ENCODE data around the gene MPP1. TPM values are rescaled to one million over a fixed set of nuclear protein-coding genes. Genes with fewer than 3 reads are reported as not detected.

The MPP1 gene
- total RNA-seq = 10 to 100 TPM; 20.1 to 27.5 TPM

GRCh38 chrX:154804957-154805695 is at the start of gene MPP1:
Gene MPP1 (minus strand): TSS chrX:154805485. CDS start chrX:154805373, 112 bp downstream.
- H3K4me3 ChIP-seq = peak within 1 kb of the TSS; percentile 48 to 64
- no peaks in the 10 kb centered on the region for H3K27me3 ChIP-seq
- peak; percentile 63 for DNase-seq (ENCODE audit: low spot score)
- TF ChIP-seq CTCF (IDR thresholded peaks at IDR 0.05) = no peak
- H3K4me1 ChIP-seq = peaks cover 0 to 10% of the 10 kb centered on the region in 2 donors
- H3K9me3 ChIP-seq = no peaks in the 10 kb centered on the region
- H3K36me3 ChIP-seq = no peaks in the 10 kb centered on the region
- H3K27ac ChIP-seq = peak within 1 kb of the TSS; percentile 70 to 75

GRCh38 chrX:154850957-154851611 is 45.8 kb upstream of the MPP1 start:
- Histone ChIP-seq H3K27me3 (no peaks in the 10 kb centered on the region), H3K27ac (no peak overlapping the region), H3K4me3 (no peak overlapping the region), H3K36me3 (no peaks in the 10 kb centered on the region), H3K9me3 (peaks cover 0 to 17% of the 10 kb centered on the region in 2 donors), H3K4me1 (no peaks in the 10 kb centered on the region)
- DNase-seq (ENCODE audit: low spot score) = no peak
- TF ChIP-seq CTCF (IDR thresholded peaks at IDR 0.05) = no peak

- H3K27me3 ChIP-seq = no peaks in the 10 kb centered on the region
- peak in 1 of 2 donors; percentile 43 for TF ChIP-seq CTCF (IDR thresholded peaks at IDR 0.05)
- no peak for DNase-seq (ENCODE audit: low spot score)
- H3K9me3 ChIP-seq = no peaks in the 10 kb centered on the region
- H3K36me3 ChIP-seq = no peaks in the 10 kb centered on the region
- no peaks in the 10 kb centered on the region for H3K4me1 ChIP-seq
- H3K4me3 ChIP-seq = no peak overlapping the region
- H3K27ac ChIP-seq = no peak overlapping the region
These were observed 35.6 kb upstream of the MPP1 start for GRCh38 chrX:154840856-154841255.

GRCh38 chrX:154836163-154836562 is 30.9 kb upstream of the MPP1 start:
- no peaks in the 10 kb centered on the region for H3K9me3 ChIP-seq
- no peaks in the 10 kb centered on the region for H3K27me3 ChIP-seq
- TF ChIP-seq CTCF (IDR thresholded peaks at IDR 0.05) = no peak
- H3K36me3 ChIP-seq = no peaks in the 10 kb centered on the region
- H3K4me1 ChIP-seq = no peaks in the 10 kb centered on the region
- no peak for DNase-seq (ENCODE audit: low spot score)
- H3K27ac ChIP-seq = no peak overlapping the region
- no peak overlapping the region for H3K4me3 ChIP-seq

GRCh38 chrX:154834562-154834961 is 29.3 kb upstream of the MPP1 start, which contains the start of gene SMIM9:
Gene SMIM9 (minus strand): TSS chrX:154834662. CDS start chrX:154830856, 3,806 bp downstream.
- H3K4me3 ChIP-seq = no peak within 1 kb of the TSS
- no peak within 1 kb of the TSS for H3K27ac ChIP-seq
- H3K4me1 ChIP-seq = no peaks in the 10 kb centered on the region
- no peaks in the 10 kb centered on the region for H3K9me3 ChIP-seq
- no peak for DNase-seq (ENCODE audit: low spot score)
- no peak for TF ChIP-seq CTCF (IDR thresholded peaks at IDR 0.05)
- no peaks in the 10 kb centered on the region for H3K36me3 ChIP-seq
- H3K27me3 ChIP-seq = no peaks in the 10 kb centered on the region

All from right atrium auricular region (tissue), 2 donors.